Stomach (tissue), 4 donors: ENCODE data around the gene CCDC106.

ENCODE experiments used
- POLR2A ChIP-seq, 4 donors: fragments of 450-650 bp; IDR thresholded peaks; one replicate each; pipeline ENCODE4 v1.6.1; 2016; ENCODE audit warnings: antibody characterized with exemption in 4 of 4, control low read depth in 2 of 4, mild to moderate bottlenecking in 1 of 4, moderate library complexity in 1 of 4
- POLR2AphosphoS5 ChIP-seq, 3 donors: sonication (generic); formaldehyde crosslinking; IDR thresholded peaks; one replicate each; pipeline ENCODE4 v1.6.1; 2016; ENCODE audit warnings: antibody characterized with exemption in 3 of 3
- TF ChIP-seq, protein P1 (sequence below), 7 experiments: fragments of 450-650 bp in 4 of 7; fragments of 200-600 bp in 3 of 7; sonication (generic) in 3 of 7; IDR thresholded peaks; one replicate each; pipeline ENCODE4 v1.5.1; 2016 to 2019; ENCODE audit warnings: antibody characterized with exemption in 7 of 7, control low read depth in 2 of 7, mild to moderate bottlenecking in 1 of 7

DNA sequence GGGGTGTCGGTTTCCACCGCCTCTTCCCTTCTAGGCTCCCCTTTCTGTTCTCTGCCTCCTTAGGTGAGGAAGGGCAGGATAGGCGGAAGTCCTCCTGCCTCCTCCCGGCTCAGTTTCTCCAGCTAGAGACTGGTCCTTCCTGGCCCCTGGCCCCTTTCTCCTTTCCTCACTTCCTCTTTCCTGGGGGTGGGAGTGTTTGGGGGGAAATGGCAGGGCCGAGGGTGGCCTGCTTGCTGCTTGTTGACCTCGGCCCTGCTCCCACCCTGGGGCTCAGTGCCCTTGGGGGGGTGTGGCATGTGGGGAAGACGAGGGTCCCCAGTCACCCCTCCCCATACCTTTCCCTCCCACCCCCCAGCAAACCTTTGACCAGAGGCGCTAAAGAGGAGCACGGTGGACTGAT, 11.8 kb downstream of the CCDC106 start:
- TF ChIP-seq, protein P1, sequence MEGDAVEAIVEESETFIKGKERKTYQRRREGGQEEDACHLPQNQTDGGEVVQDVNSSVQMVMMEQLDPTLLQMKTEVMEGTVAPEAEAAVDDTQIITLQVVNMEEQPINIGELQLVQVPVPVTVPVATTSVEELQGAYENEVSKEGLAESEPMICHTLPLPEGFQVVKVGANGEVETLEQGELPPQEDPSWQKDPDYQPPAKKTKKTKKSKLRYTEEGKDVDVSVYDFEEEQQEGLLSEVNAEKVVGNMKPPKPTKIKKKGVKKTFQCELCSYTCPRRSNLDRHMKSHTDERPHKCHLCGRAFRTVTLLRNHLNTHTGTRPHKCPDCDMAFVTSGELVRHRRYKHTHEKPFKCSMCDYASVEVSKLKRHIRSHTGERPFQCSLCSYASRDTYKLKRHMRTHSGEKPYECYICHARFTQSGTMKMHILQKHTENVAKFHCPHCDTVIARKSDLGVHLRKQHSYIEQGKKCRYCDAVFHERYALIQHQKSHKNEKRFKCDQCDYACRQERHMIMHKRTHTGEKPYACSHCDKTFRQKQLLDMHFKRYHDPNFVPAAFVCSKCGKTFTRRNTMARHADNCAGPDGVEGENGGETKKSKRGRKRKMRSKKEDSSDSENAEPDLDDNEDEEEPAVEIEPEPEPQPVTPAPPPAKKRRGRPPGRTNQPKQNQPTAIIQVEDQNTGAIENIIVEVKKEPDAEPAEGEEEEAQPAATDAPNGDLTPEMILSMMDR (IDR thresholded peaks at IDR 0.05), result no peak
- TF ChIP-seq POLR2A (IDR thresholded peaks at IDR 0.05) (no peak), POLR2AphosphoS5 (IDR thresholded peaks at IDR 0.05) (no peak)
